Breast epithelium (tissue), 3 donors: ENCODE results near the gene MYO9B.

Source experiments
- CTCF ChIP-seq, 3 donors: fragments of 450-650 bp; IDR thresholded peaks; one replicate each; pipeline ENCODE4 v1.5.1; 2016 to 2017; ENCODE audit warnings: antibody characterized with exemption in 3 of 3, mild to moderate bottlenecking in 3 of 3, moderate library complexity in 3 of 3
- POLR2AphosphoS5 ChIP-seq, 3 donors: sonication (generic); formaldehyde crosslinking; IDR thresholded peaks; one replicate each; pipeline ENCODE4 v1.6.1; 2017; ENCODE audit warnings: antibody characterized with exemption in 3 of 3

- TF ChIP-seq CTCF (IDR thresholded peaks at IDR 0.05) (no peak), POLR2AphosphoS5 (IDR thresholded peaks at IDR 0.05) (no peak)
Measured at GRCh38 chr19:17070912-17071311, 4.7 kb upstream of the MYO9B start.
